OCI-LY7 (cell line): ENCODE data around the gene CD160. TPM values are rescaled to one million over a fixed set of nuclear protein-coding genes. Genes with fewer than 3 reads are reported as not detected.

Experiments
- BruUV-seq: library from RNA; stranded (reverse); fragments of 400-500 nt; replicated peaks from 2 replicates; lab custom pipeline; 2021; lab: Mats Ljungman, UMichigan
- CTCF ChIA-PET: fragments of 300-600 bp; sonication (Branson Sonifier 250); formaldehyde crosslinking; loops from one replicate; lab custom pipeline; 2022; ENCODE audit warnings: antibody characterized with exemption; ENCODE audit not compliant: unreplicated experiment; lab: Charles Lee
- POLR2A ChIA-PET: fragments of 300-600 bp; sonication (Branson Sonifier 250); formaldehyde crosslinking; loops from one replicate; lab custom pipeline; 2022; ENCODE audit warnings: antibody characterized with exemption; lab: Charles Lee
- DNase-seq: peaks from one replicate; pipeline ENCODE4 v3.0.0-alpha.2; 2015; ENCODE audit warnings: low spot score
- H2AFZ ChIP-seq: fragments of 200-600 bp; sonication (generic), shearing (Covaris generic); 2 replicates; pipeline ENCODE4 v1.6.1; 2014; ENCODE audit warnings: mild to moderate bottlenecking, antibody characterized with exemption, low read length, moderate library complexity
- H3K27ac ChIP-seq: fragments of 200-600 bp; sonication (generic); 2 replicates; pipeline ENCODE4 v1.5.1; 2014; ENCODE audit warnings: mixed run types, low read depth, mild to moderate bottlenecking, moderate library complexity, low read length, inconsistent platforms; ENCODE audit not compliant: poor library complexity, severe bottlenecking
- H3K36me3 ChIP-seq: fragments of 200-600 bp; sonication (generic); 2 replicates; pipeline ENCODE4 v1.6.1; 2014; ENCODE audit warnings: mild to moderate bottlenecking, antibody characterized with exemption, low read length, moderate library complexity, mixed read lengths; ENCODE audit not compliant: insufficient read depth
- H3K4me1 ChIP-seq: fragments of 200-600 bp; sonication (generic); 2 replicates; pipeline ENCODE4 v1.5.1; 2014; ENCODE audit warnings: mild to moderate bottlenecking, low read length; ENCODE audit not compliant: insufficient read depth, poor library complexity, severe bottlenecking
- H3K4me2 ChIP-seq: fragments of 200-600 bp; sonication (generic); 2 replicates; pipeline ENCODE4 v1.6.1; 2014; ENCODE audit warnings: mild to moderate bottlenecking, low read length
- H3K4me3 ChIP-seq: fragments of 200-600 bp; sonication (generic); 2 replicates; pipeline ENCODE4 v1.5.1; 2014; ENCODE audit warnings: mild to moderate bottlenecking, low read depth, low read length; ENCODE audit not compliant: poor library complexity, severe bottlenecking
- H3K79me2 ChIP-seq: fragments of 200-600 bp; sonication (generic); 2 replicates; pipeline ENCODE4 v1.6.1; 2016; ENCODE audit warnings: low read depth, mild to moderate bottlenecking, low read length, moderate library complexity, mixed read lengths; ENCODE audit not compliant: insufficient read depth
- H3K9me2 ChIP-seq: fragments of 200-600 bp; sonication (generic); 2 replicates; pipeline ENCODE4 v1.6.1; 2016; ENCODE audit warnings: mild to moderate bottlenecking, low read length, mixed read lengths; ENCODE audit not compliant: insufficient read depth
- H3K9me3 ChIP-seq: fragments of 200-600 bp; sonication (generic); 2 replicates; pipeline ENCODE4 v1.6.1; 2014; ENCODE audit warnings: mild to moderate bottlenecking, mixed run types, low read length, mixed read lengths
- H4K20me1 ChIP-seq: fragments of 200-600 bp; sonication (generic); 2 replicates; pipeline ENCODE4 v1.6.1; 2014; ENCODE audit warnings: mild to moderate bottlenecking, antibody characterized with exemption, low read length, moderate library complexity, mixed read lengths; ENCODE audit not compliant: insufficient read depth
- EZH2phosphoT487 ChIP-seq: fragments of 200-600 bp; sonication (generic); IDR thresholded peaks from 2 replicates; pipeline ENCODE4 v1.6.1; 2018; ENCODE audit warnings: low read depth, borderline replicate concordance, mild to moderate bottlenecking, mixed run types, antibody characterized with exemption, low read length, moderate library complexity, mixed read lengths
- intact Hi-C: fragments of 100-400 bp; cut with micrococcal nuclease; formaldehyde crosslinking; loops from one replicate; pipeline ENCODE4 v1.10.0; 2022; ENCODE audit not compliant: unreplicated experiment
- total RNA-seq, 2 experiments: library from RNA; depleted of rRNA in 1 of 2; stranded (reverse); fragments of >200 nt in 1 of 2; shearing (Covaris generic) in 1 of 2; gene quantifications; 2 replicates each; pipeline ENCODE4 v1.2.3, GENCODE V29; 2014 to 2022
- TF ChIP-seq, protein P1 (sequence below): fragments of 200-600 bp; sonication (generic); conservative IDR thresholded peaks from 2 replicates; pipeline ENCODE4 v1.5.1; 2014; ENCODE audit warnings: mild to moderate bottlenecking, antibody characterized with exemption, low read length, moderate library complexity, mixed read lengths

The CD160 gene
- total RNA-seq, 2 experiments from 2014 or later: not detected

DNA sequence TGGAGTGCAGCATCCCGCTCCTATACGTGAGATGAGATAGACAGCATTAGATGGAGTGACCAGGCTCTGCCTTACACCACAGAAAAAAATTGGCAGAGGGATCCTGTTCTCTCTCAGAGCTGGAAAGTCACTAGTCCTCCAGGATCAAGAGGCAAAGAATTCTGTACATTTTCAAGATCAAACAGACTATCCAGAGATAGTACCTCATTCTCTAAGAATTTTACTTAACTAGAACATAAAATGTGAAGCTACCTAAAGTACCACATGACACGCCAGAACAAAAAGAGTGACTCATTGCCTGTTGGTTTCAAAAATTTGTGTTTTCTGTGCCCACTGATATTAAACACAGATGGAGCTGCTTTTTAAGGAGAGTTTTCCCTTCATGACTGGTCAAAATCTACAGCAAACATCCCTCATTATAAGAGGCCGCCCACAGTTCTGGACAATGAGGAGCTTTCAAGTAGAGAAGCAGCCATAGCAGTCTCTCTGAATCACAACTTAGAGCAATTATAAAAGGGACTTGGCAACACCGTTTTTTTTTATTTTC lies 32.3 kb downstream of the CD160 start:
- ChIA-PET POLR2A (interaction anchor here (0.6 to 1.0 kb wide), 2 partner anchors 21 to 76 kb away, joined by 3 read pairs; no protein-coding TSS in a partner anchor), CTCF (no interaction called here)
- intact Hi-C loops: no loop called here
- Histone ChIP-seq H3K27ac (no peak overlapping the region), H3K9me2 (no peaks in the 10 kb centered on the region), H3K36me3 (peaks cover 57% of the 10 kb centered on the region), H3K79me2 (no peaks in the 10 kb centered on the region), H3K9me3 (no peaks in the 10 kb centered on the region), H3K4me2 (no peak overlapping the region), H4K20me1 (no peaks in the 10 kb centered on the region), H3K4me1 (no peaks in the 10 kb centered on the region), H3K4me3 (no peak overlapping the region), H2AFZ (no peak overlapping the region)
- BruUV-seq: no TSS peak
- no peak for TF ChIP-seq EZH2phosphoT487
- TF ChIP-seq, protein P1, sequence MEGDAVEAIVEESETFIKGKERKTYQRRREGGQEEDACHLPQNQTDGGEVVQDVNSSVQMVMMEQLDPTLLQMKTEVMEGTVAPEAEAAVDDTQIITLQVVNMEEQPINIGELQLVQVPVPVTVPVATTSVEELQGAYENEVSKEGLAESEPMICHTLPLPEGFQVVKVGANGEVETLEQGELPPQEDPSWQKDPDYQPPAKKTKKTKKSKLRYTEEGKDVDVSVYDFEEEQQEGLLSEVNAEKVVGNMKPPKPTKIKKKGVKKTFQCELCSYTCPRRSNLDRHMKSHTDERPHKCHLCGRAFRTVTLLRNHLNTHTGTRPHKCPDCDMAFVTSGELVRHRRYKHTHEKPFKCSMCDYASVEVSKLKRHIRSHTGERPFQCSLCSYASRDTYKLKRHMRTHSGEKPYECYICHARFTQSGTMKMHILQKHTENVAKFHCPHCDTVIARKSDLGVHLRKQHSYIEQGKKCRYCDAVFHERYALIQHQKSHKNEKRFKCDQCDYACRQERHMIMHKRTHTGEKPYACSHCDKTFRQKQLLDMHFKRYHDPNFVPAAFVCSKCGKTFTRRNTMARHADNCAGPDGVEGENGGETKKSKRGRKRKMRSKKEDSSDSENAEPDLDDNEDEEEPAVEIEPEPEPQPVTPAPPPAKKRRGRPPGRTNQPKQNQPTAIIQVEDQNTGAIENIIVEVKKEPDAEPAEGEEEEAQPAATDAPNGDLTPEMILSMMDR: no peak
- DNase-seq: no peak

DNA sequence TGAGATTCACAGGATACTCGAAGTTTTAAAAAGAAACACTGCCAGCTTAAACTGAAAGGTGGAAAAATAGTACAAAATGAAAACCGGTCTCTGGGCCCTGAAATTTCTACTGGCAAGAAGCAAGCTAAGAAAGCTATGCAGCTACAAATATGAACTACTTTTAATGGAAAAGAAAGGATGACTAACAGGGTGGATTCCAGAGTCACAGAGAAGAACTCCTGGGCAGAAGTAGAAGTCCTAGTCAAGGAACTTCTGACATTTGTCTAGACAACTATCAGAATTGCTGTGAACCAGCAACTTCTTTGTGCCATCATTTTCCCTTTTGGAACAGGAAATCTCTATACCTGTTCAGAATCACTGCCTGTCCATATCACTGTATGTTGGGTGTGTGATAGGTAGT lies 38.1 kb downstream of the CD160 start:
- H3K9me2 ChIP-seq: no peaks in the 10 kb centered on the region
- no peaks in the 10 kb centered on the region for H3K79me2 ChIP-seq
- CTCF ChIA-PET: no interaction called here
- H4K20me1 ChIP-seq: no peaks in the 10 kb centered on the region
- no peak overlapping the region for H2AFZ ChIP-seq
- no peak for DNase-seq
- POLR2A ChIA-PET: interaction anchor here (1.2 kb wide), 2 partner anchors 11 to 21 kb away, joined by 3 read pairs; no protein-coding TSS in a partner anchor
- H3K4me3 ChIP-seq: no peak overlapping the region
- intact Hi-C loops: no loop called here
- peaks cover 61% of the 10 kb centered on the region for H3K36me3 ChIP-seq
- H3K4me2 ChIP-seq: no peak overlapping the region
- BruUV-seq: no TSS peak
- TF ChIP-seq, protein P1: no peak
- no peak for TF ChIP-seq EZH2phosphoT487
- H3K9me3 ChIP-seq: peaks cover 25% of the 10 kb centered on the region
- H3K27ac ChIP-seq: no peak overlapping the region
- H3K4me1 ChIP-seq: no peaks in the 10 kb centered on the region

DNA sequence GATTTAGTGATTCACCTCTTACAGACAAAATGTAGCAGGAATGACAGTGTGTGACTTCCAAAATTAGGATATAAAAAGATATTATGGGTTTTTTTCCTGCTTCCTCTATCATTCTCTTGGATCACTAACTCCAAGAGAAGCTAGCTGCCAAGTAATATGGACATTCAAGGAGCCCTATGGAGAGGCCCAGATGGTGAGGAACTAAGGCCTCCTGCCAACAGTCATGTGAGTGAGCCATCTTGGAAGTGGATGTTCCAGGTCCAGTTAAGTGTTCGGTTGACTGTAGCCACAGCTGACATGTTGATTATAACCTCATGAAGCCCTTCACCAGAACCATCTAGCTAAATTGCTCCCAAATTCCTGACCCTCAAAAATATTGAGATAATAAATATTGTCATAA lies 38.8 kb downstream of the CD160 start:
- peaks cover 32% of the 10 kb centered on the region for H3K9me3 ChIP-seq
- no peak overlapping the region for H3K4me3 ChIP-seq
- H3K36me3 ChIP-seq: peaks cover 65% of the 10 kb centered on the region
- H2AFZ ChIP-seq: no peak overlapping the region
- no peaks in the 10 kb centered on the region for H3K4me1 ChIP-seq
- H3K4me2 ChIP-seq: no peak overlapping the region
- ChIA-PET CTCF (no interaction called here), POLR2A (interaction anchor here (1.0 to 1.6 kb wide), 3 partner anchors 10 to 46 kb away, joined by 3 to 5 read pairs (median 3); no protein-coding TSS in a partner anchor)
- BruUV-seq: no TSS peak
- H3K27ac ChIP-seq: no peak overlapping the region
- TF ChIP-seq, protein P1: no peak
- no peak for TF ChIP-seq EZH2phosphoT487
- H3K79me2 ChIP-seq: no peaks in the 10 kb centered on the region
- H4K20me1 ChIP-seq: no peaks in the 10 kb centered on the region
- no peak for DNase-seq
- no peaks in the 10 kb centered on the region for H3K9me2 ChIP-seq
- intact Hi-C loops: no loop called here
